NCI-H2196 (cell line): Measurements from ENCODE around the gene PRKCI.
A peak's percentile ranks its signal among the peaks of the same experiment; 100 is the strongest.
"Not testable (repeated sequence)": the region's sequence is repeated elsewhere in the genome, so short reads cannot be mapped to it uniquely, and the experiment has no call there.

Source experiments
- DNase-seq: peaks from one replicate; lab custom pipeline; 2025; ENCODE audit not compliant: unreplicated experiment; lab: John Stamatoyannopoulos, UW

PRKCI gene

DNA sequence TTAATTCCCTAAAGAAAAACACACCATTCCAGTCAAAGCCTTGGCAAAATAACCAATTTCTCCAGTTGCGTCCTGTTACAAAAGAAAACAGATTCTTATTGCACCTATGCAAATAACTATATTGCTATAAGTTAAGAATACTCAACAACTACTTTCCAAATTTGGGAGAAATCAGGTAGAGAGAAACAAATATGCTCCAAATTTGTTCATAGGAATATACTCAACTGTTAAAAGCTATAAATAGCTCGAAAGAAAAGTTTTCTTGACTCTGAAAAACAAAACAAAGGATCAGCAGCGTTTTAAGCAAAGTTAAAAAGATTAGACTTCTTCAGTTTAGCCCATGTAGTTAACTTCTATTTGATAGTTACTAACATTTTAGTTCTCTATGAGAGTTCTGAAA, 115.2 kb downstream of the PRKCI start:
- DNase-seq = no peak

- DNase-seq = no peak
These were observed 116.6 kb downstream of the PRKCI start for GRCh38 chr3:170338690-170339340.

GRCh38 chr3:170342273-170342672, 120.0 kb downstream of the PRKCI start:
- DNase-seq = not testable (repeated sequence)

DNA sequence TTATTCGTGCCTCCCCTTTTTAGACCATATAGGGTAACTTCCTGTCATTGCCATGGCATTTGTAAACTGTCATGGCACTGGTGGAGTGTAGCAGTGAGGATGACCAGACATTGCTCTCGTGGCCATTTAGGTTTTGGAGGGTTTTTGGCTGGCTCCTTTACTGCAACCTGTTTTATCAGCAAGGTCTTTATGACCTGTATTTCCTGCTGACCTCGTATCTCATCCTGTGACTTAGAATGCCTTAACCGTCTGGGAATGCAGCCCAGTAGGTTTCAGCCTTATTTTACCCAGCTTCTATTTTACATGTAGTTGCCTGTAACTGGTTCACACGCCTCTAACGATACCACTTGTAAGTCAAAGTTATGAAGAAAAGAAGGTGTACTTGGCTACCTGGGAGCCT, 121.6 kb downstream of the PRKCI start:
- not testable (repeated sequence) for DNase-seq

DNA sequence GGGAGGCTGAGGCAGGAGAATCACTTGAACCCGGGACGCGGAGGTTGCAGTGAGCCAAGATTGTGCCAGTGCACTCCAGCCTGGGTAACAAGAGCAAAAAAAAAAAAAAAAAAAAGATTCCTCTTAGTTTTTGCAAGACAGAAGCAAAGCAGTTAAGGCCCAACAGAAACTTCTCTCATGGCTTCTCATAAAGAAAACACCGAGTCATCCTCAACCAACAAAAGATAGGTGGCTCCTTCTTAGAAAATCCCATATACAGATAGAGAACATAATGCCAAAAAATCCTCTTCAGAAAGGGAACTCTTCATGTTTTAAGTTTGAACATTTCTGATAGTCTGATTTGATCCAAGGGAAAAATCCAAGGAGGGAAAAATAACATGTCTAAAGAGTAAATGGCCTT, 122.7 kb downstream of the PRKCI start:
- DNase-seq = no peak

- no peak for DNase-seq
These were observed 124.5 kb downstream of the PRKCI start for GRCh38 chr3:170346481-170347392.

GRCh38 chr3:170350515-170351413, 128.5 kb downstream of the PRKCI start:
- peak; percentile 83 for DNase-seq

- no peak for DNase-seq
These were observed 130.7 kb downstream of the PRKCI start for GRCh38 chr3:170352936-170353335.

- no peak for DNase-seq
These were observed 131.3 kb downstream of the PRKCI start for GRCh38 chr3:170353485-170353884.

- DNase-seq = no peak
These were observed 132.5 kb downstream of the PRKCI start for GRCh38 chr3:170354760-170355159.
